Muscle of back (tissue), 13 donors: ENCODE data around the gene TFPI. TPM values are rescaled to one million over a fixed set of nuclear protein-coding genes. Genes with fewer than 3 reads are reported as not detected.
"Not testable (repeated sequence)": the region's sequence is repeated elsewhere in the genome, so short reads cannot be mapped to it uniquely, and the experiment has no call there.

Source experiments
- DNase-seq, 3 donors: peaks; one replicate each; pipeline versions ENCODE4 v3.0.0 to v3.0.0-alpha.2; 2013
- long read RNA-seq, 9 donors: transcript quantifications; one replicate each; lab custom pipeline, GENCODE V29; 2026
- polyA plus RNA-seq, 10 donors: library from polyadenylated mRNA; unstranded; fragments of 120-200 nt; gene quantifications; one replicate each; pipeline ENCODE4 v1.2.1, GENCODE V29; 2013; ENCODE audit not compliant: insufficient read length in 10 of 10

The TFPI gene
- polyA plus RNA-seq = 10 to 100 TPM; 29.1 to 68.3 (median 54.0) TPM
- long read RNA-seq, donor 1, transcript TFPI-201 (8 exons, 3,885 nt) = major isoform, 9 of 11 reads
- long read RNA-seq, donor 1, partial matches to known transcripts = 0 of 11 reads
- long read RNA-seq, donor 1, other reads (novel, unspliced or antisense) = 0 of 11 reads
- long read RNA-seq, donor 2, transcript TFPI-201 (8 exons, 3,885 nt) = major isoform, 5 of 8 reads
- long read RNA-seq, donor 2, partial matches to known transcripts = 0 of 8 reads
- long read RNA-seq, donor 2, other reads (novel, unspliced or antisense) = 0 of 8 reads
- long read RNA-seq, donor 3 = 0 reads
- long read RNA-seq, donor 4, transcript TFPI-201 (8 exons, 3,885 nt) = major isoform, 7 of 7 reads
- long read RNA-seq, donor 4, partial matches to known transcripts = 0 of 7 reads
- long read RNA-seq, donor 4, other reads (novel, unspliced or antisense) = 0 of 7 reads
- long read RNA-seq, donor 5, transcript TFPI-201 (8 exons, 3,885 nt) = major isoform, 7 of 7 reads
- long read RNA-seq, donor 5, partial matches to known transcripts = 0 of 7 reads
- long read RNA-seq, donor 5, other reads (novel, unspliced or antisense) = 0 of 7 reads
- long read RNA-seq, donor 6, transcript TFPI-201 (8 exons, 3,885 nt) = major isoform, 8 of 9 reads
- long read RNA-seq, donor 6, partial matches to known transcripts = 0 of 9 reads
- long read RNA-seq, donor 6, other reads (novel, unspliced or antisense) = 0 of 9 reads
- long read RNA-seq, donor 7, transcript TFPI-201 (8 exons, 3,885 nt) = major isoform, 8 of 10 reads
- long read RNA-seq, donor 7, partial matches to known transcripts = 0 of 10 reads
- long read RNA-seq, donor 7, other reads (novel, unspliced or antisense) = 0 of 10 reads
- long read RNA-seq, donor 8, transcript TFPI-201 (8 exons, 3,885 nt) = major isoform, 10 of 10 reads
- long read RNA-seq, donor 8, partial matches to known transcripts = 0 of 10 reads
- long read RNA-seq, donor 8, other reads (novel, unspliced or antisense) = 0 of 10 reads
- long read RNA-seq, donor 9, partial matches to known transcripts = 0 of 1 reads
- long read RNA-seq, donor 9, other reads (novel, unspliced or antisense) = 0 of 1 reads

DNA sequence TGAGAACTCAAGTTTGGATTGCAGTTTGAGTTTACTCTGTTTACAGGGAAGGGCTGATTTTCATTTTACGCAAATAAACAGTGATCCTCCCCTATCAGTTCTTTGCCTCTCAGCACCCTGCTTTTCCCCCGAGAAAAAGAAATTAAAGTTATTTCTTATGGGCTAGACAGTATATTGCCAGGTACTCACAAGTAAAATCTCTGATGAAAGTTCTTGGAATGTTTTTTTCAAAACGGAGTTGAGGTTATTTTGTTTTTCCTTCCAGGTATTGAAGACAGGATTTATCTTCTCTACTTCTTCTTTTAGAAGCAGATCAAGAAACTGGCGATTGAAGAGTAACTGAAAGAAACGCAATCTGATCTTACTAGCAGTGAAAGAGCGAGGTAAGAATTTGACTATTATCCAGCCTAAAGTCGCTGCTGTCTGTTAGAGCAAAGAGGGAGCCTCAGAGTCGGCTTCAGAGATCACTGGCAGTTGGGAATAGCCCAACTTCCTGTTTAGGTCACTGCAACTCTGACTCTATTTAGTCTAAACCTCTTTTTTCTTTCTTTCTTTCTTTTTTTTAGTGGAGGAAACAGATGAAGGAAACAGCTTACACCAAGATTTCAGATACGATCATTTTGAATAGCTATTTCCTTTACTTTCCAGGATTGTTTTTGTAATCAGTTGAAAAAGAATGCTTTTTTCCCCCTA is at the start of gene TFPI:
TFPI (minus strand) TSS at position 425 of the 693 bp plus-strand sequence. CDS start 50,667 bp downstream, outside the sequence.
- peak; percentile 65 to 90 (median 78) for DNase-seq

DNA sequence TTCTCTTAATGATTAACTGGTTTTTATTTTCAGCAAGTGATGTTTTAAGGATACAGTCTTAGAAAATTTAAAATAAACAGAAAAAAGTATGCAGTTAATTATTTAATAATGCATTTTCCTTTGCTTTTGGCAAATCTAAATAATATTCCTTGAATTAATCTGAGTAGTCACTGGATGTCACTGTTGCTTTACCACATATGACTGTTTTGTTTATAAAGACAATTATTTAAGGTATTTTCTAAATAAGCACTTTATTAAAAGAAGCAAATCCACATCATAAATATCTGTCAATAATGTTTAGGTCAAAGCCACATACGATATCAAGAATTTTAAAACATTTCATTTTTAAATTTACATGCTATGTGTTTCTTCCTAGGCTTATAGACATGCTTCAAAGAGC is 40.6 kb upstream of the TFPI start:
- DNase-seq = peak in 1 of 3 donors; percentile 40

GRCh38 chr2:187593697-187594096 is 39.5 kb upstream of the TFPI start:
- DNase-seq = no peak

DNA sequence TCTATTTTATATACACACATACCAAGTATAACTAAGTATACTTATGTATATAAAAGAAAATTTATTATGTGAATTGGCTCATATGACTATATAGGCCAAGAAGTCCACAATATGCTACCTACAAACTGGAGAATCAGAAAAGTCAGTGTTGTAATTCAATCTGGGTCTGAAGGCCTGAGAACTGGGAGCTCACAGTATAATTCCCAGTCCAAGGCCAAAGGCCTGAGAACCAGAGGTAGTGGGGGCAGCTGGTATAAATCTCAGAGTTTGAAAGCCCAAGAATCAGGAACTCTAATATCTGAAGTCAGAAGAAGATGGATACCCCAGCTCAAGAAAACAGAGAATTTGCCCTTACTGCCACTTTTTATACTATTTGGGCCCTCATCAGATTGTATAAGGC is 38.9 kb upstream of the TFPI start:
- no peak for DNase-seq

GRCh38 chr2:187590175-187590574 is 35.9 kb upstream of the TFPI start:
- no peak for DNase-seq

DNA sequence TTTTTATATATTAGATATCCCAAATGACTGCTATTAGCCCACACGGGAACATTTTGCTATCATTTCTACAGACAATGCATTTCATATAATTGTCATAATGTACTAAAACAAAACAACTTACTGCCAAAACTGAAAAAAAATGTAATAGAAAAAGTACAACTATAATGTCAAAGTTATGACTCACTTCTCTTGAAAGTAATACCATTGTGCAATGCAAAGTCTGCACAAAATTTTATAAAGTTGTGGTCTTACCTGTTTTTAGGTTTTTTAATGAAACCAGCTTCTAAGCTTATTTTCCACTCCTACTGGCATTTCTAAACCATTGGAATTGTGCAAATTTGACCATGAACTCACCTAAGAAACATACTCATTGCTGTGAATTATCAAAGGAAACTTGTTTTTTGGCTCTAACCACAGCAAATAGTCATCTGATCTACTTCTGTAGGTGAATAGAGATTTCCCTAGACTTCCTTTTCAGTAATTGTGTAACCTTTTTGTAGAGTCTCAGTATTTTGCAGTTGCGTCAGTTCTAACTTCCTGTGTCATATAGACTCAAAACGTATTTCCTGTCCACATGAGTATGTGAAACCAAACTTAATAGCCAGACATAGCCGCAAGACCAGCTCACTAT is 31.9 kb upstream of the TFPI start:
- DNase-seq = peak in 1 of 3 donors; percentile 53

DNA sequence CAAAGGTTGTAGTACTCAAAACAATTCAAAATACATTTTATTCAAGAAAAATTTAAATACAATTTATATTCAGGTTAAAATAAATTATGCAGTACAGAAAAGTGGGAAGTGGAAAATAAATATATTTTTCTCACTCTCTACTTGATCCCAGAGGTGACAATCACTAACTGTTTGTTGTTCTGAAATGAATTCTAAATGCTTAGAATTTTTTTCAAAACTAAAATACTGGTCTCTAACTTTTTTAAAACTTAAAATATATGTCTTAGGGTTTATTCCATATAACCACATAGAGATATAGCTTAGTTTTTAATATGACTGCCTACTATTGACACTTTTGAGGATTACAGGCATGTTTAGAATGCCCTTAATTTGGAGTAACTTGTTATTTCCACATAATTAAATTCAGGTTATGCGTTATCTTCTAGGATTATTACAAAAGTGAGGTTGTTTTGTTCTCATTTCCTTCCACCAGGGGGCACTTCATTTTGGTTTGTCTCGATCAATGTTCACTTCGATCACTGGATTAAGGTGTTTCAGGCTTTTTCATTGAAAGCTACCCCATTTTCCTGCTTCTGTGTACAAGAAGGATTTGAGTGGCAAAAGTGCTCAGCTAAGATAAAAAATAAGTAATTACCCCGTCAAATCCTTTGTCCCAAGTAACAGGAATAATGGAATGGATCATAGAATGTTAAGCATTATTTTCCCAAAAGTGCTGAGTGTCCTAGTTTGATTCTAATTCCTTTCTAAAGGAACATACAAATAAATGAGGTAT is 27.1 kb upstream of the TFPI start:
- DNase-seq = peak in 2 of 3 donors; percentile 43 to 69

DNA sequence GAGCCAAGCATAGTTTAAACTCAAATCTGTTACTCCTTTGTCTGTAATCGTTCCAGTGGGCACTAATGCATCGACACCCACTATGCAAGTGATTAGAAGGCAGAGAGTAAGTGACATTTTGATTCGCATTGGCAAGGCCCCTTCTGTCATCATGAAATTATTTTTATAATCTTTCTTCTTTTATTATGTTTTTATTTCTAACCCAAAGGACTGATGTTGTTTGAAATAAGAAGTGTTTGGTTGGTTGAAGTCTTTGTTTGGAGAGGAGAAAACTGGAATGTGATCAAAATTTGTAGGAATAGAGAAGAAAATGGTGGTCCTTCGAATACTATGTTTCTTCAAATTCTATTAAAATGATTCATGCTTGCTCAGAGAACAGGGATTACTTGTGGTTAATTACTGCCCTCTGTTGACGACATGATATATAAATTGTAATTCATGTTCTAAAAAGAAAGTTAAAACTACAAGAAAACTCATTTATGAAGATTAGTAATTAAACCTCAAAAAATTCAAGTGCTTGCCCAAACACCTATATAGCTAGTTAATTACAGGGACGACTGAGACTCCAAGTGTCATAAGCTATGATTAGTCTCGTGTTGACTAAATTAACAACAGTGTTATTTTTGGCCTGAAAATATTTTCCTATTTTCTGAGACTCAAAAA is 26.4 kb upstream of the TFPI start:
- DNase-seq = peak; percentile 65 to 79 (median 67)

DNA sequence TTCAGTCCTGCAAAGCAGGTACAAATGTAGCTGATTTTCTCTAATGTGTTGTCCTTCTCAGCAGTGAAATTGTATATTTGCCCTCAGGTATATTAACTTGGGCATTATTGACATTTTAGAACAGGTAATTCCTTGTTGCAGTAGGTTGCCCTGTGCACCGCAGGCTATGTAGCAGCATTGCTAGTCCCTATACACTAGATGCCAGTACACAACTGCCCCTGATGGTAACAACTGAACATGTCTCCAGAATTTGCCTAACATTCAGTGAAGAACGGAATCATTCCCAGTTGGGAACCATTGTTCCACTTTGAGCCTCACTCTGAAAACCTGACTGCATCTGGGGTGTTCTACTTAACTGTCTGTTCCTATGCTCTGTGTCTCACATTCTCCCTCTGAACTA is 23.1 kb upstream of the TFPI start:
- no peak for DNase-seq

DNA sequence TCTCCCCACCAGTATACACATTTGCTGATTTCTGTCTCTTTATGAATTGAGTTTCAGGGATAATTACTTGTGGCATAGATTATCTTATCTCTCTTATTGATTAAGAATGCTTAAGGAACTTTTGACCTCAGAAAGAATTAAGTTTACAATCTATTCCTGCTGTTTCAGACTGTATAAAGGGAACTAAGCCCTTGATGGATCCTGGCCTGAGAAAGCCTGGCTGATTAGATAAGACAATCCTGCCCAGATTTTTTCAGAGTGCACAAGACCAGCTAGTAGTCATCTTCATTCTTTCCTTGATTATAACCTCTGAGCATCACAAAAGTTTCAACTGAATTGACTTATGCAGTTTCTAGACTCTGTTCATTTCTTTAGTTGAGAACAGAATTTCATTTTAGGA is 22.7 kb upstream of the TFPI start:
- DNase-seq = no peak

DNA sequence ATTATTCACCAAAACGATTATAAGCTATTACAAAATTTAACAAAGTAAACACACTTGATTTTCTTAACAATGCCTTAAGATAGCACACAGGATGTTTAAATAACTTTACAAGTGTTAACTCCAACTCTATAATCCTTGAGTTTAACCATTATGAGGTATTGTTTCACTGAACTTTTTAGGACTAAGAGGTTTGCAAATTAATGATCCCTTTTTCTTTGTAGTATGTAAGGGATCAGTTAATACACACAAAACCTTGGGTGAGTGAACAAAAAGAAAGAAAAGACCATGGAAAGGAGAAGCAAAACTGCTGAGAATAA is 21.5 kb upstream of the TFPI start:
- DNase-seq = no peak

GRCh38 chr2:187574969-187575750 is 20.9 kb upstream of the TFPI start:
- DNase-seq = peak in 1 of 3 donors; percentile 73

GRCh38 chr2:187573722-187574121 is 19.5 kb upstream of the TFPI start:
- no peak for DNase-seq

DNA sequence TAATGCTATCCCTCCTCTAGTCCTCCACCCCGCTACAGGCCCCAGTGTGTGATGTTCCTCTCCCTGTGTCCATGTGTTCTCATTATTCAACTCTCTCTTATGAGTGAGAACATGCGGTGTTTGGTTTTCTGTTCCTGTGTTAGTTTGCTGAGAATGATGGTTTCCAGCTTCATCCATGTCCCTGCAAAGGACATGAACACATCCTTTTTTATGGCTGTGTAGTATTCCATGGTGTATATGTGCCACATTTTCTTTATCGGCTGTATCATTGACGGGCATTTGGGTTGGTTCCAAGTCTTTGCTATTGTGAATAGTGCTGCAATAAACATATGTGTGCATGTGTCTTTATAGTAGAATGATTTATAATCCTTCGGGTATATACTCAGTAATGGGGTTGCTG is 17.8 kb upstream of the TFPI start:
- DNase-seq = not testable (repeated sequence)

DNA sequence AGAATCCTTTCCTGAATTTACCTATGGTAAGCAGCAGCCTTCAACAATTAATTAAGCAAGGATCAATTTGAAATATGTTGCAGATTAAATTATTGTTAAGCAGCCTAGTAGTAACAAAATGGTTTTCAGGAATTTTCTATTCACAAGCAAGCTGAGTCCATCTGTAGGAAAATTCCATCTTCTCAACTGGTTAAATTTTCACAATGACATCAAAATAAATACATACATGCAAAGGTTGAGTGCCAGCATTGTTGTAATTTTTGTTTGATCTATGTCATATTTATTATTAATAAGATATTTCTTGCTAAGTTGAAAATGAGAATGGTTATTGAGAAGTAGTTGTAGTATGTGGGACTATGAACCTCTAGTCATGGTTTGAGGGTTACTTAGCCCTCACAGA is 15.3 kb upstream of the TFPI start:
- DNase-seq = no peak

DNA sequence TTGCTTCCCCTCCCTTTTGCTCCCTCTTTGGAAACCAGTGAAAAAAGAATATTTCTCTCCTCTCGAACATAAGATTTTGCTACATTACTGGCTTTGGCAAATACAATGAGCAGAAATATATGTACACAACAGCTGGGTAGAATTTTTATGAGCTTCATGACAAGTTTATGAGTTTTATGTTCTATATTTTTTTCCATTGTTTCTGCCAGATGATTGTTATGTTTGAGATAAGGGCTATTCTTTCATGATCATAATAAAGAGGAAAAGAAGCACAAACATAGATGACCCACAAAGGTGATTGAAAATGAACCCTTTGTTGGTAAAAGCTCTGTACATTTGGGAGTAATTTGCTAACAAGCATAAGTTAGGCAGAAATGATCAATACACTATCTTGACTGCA is 14.8 kb upstream of the TFPI start:
- peak in 1 of 3 donors; percentile 40 for DNase-seq

GRCh38 chr2:187567126-187567525 is 12.9 kb upstream of the TFPI start:
- DNase-seq = peak in 1 of 3 donors; percentile 33

GRCh38 chr2:187566712-187567111 is 12.5 kb upstream of the TFPI start:
- DNase-seq = no peak

GRCh38 chr2:187566266-187566665 is 12.0 kb upstream of the TFPI start:
- DNase-seq = no peak
